ENCODE measurements around the gene RAB7A.
"Not testable (repeated sequence)": the region's sequence is repeated elsewhere in the genome, so short reads cannot be mapped to it uniquely, and the experiment has no call there.

Gene RAB7A

DNA sequence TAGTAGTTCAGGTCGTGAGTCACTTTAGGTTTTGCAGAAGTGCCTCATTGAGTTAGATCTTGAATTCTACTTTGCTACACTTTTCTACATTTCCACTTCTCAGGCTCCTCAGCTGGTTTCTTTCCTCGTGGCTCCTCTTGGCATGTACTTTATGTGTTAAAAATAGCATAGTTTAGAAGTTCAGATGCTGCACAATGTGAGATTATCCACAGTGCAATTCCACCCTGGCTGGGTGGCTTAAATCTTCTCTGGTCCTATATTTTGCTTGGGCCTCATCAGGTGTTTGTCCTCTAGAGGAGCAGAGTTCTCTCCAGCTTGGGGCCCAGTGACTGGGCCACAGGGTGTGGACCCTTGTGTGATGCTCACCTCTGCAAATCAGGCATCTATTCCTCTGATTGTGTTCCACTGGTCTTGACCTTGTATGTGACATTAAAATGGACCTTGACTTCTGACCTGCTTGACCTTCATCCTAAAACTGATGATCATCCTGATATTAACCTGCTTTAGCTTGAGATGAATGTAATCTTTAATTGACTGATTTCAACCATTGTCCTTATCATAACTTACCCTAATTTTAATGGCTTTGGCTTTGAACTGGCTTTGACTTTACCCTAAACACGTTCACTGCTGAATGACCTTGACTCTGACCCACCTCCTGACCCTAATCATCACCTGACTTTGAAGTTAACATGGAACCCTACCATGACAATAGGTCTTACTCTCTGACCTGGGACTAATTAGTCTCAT is 89.5 kb downstream of the RAB7A start:
- DNase-seq (ENCODE audit: low read depth, low spot score) = no peak

DNA sequence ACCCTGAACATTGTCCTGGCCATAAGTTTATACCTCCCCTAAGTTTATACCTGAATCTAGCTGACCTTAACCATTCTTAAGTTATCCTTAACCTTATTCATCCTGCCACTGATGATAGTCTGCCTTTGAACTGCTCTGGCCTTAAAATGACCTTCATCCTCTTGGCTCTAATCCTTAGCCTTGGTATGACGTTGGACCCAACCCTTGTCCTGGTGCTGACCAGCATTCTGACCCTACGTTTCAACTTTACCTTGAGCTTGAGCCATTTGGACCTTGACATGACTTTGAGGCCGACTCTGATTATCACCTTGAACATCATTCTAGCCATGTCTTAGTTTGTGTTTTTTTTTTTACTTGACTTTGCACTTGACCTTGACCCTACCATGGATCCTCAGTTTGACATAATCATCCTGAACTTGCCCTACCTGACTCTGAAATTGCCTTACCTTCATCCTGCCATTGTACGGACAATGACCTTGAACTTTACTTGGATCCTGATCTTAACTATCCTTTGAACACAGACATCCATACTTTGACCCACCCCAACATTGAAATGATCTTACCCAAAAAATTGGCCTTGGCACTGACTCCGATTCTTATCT is 92.3 kb downstream of the RAB7A start:
- DNase-seq (ENCODE audit: low read depth, low spot score) = no peak

DNA sequence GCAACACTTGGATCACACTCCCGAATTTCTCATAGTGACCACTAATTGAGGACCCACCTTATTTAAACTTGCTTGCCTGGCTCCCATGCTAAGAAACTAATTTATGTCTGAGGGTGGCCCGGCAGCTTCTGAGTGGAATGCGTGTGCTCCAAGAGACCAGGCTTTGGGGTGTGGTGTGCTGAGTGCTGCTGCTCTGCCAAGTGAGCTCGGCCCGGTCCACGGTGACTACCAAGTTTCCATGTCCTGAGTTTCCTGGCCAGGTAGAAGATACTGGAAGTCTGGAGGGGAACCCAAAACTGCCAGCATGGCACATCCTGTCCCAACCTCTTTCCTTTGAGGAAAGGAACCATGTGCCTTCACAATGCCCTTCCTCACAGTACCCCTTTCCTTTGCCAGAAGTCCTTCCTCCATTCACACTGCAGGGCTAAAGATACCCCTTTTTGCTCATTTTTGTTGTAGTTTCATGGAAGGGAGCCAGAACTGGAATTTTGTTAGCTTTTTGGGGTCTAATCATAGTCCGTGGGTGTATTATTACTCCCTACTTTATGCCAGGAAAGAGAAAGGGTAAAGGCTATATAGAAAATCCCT is 94.4 kb downstream of the RAB7A start:
- DNase-seq (ENCODE audit: low read depth, low spot score) = no peak

DNA sequence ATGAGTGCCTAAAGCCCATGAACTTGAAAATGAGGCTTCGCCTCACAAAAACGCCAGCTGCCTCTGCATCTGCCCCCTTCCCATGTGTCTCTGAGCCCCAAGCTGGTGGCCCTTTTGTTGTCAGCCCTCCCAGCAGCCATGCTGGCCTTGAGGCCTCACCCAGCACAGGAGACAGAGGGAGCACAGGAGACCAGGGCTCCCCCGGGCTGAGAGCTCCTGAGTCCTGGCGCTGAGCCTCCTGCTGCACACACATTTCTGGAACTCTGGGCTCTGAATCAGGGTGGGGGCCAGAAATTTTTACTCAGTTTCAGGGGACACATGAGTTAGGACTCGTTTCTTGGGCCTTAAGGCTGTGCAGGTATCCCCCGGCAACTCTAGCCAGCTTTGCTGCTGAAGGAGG is 97.0 kb downstream of the RAB7A start:
- DNase-seq (ENCODE audit: low read depth, low spot score) = no peak

DNA sequence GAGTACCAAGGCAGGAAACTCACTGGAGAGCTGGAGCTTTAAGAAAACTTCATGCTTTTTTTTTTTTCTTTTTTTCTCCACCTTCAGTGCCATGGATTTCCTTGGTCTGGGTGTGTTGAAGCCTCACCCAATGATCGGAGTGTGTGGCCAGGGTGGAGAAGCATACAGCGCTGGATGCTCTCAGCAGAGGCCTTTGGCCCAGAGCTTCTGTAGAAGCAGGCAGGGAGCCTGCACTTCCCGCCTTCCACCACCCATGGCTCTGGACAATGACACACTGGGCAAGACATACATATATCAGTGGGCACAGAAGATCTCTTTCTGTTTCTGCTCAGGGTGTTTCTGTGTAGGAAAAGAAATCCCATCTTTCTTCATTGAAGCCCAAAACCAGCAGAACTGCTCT is 97.6 kb downstream of the RAB7A start:
- no peak for DNase-seq (ENCODE audit: low read depth, low spot score)

DNA sequence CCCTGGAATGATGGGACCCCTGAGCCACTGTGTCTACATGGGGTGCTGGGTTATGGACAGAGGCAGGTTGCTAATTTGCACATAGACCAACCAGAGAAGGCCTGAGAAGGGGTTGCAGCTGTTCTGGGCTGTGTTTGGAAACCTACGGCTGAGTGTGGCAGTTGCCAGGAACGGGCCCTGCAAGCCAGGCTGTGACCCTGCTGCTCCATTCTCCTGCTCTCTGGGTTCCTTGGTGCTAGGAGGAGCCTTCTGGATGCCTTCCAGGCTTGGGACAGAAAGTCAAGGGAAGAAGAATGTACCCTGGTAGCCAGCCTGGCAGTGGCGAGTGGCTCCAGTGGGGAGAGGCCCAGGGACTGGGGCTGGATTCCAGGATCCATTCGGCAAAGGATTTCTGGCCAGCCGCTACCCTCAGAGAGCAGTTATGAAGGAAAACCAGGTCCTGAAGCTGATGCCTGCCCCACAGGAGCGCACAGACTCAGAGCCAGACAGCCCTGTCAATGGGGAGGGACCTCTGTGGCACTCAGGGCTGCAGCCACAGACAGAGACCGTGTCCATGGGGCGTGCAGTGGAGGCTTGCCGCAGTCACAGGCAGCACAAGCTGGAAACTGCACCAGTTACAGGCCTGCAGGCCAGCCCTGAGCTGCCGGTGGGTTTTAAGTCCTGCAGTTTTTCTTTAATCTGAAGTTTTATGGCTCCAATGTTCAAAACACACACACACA is 98.3 kb downstream of the RAB7A start:
- DNase-seq (ENCODE audit: low read depth, low spot score) = no peak

DNA sequence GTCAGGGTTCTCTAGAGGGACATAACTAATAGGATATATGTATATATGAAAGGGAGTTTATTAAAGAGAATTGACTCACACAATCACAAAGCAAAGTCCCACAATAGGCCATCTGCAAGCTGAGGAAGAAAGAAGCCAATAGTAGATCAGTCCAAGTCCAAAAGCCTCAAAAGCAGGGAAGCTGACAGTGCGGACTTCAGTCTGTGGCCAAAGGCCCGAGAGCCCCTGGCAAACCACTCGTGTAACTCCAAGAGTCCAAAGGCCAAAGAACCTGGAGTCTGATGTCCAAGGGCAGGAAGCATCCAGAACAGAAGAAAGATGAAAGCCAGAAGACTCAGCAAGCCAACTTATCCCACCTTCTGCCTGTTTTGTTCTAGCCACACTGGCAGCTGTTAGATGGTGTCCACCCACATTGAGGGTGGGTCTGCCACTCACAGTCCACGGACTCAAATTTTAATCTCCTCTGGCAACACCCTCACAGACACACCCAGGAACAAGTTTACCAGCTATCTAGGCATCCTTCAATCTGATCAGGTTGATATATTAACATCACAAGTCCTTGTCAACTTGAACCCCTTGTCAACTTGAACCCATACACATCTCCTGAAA is 99.2 kb downstream of the RAB7A start:
- no peak for DNase-seq (ENCODE audit: low read depth, low spot score)

DNA sequence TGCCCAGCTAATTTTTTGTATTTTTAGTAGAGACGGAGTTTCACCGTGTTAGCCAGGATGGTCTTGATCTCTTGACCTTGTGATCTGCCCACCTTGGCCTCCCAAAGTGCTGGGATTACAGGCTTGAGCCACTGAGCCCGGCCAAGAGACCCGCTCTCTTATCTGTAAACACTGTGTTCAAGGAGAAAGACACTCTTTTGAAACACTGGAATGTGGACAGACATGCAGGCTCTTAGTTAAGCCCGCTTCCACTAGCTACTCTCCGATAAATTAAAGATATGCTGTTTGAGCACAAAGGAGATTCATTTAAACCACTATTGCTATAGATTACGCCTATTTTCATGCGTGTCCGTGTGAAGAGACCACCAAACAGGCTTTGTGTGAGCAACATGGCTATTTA is 103.1 kb downstream of the RAB7A start:
- DNase-seq (ENCODE audit: low read depth, low spot score) = not testable (repeated sequence)

DNA sequence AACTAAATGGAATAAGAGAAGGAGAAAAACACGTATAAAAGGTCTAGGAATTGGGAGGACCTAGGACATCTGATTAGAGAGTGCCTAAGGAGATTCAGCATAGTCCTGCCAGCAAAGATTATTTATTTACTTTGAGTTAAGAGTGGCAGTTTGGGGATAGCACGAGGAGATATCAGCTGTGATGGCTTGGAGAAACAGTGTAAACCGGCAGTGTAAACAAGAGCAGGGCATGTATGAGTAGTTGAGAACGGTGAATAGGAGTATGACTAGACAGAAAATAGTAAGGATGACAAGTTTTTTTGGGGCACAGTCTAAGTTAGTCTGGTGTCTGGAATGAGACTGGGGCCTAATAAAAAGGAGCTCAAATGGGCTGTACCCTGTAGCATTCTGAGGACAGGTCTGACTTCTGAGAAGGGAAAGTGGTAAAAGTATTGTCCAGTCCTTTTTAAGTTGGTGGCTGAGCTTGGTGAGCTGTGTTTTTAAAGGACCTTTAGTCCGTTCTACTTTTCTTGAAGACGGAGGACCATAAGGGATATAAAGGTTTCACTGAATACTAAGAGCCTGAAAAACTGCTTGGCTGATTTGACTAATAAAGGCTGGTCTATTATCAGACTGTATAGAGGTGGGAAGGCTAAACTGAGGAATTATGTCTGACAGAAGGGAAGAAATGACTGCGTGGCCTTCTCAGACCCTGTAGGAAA is 104.1 kb downstream of the RAB7A start:
- DNase-seq (ENCODE audit: low read depth, low spot score) = not testable (repeated sequence)

DNA sequence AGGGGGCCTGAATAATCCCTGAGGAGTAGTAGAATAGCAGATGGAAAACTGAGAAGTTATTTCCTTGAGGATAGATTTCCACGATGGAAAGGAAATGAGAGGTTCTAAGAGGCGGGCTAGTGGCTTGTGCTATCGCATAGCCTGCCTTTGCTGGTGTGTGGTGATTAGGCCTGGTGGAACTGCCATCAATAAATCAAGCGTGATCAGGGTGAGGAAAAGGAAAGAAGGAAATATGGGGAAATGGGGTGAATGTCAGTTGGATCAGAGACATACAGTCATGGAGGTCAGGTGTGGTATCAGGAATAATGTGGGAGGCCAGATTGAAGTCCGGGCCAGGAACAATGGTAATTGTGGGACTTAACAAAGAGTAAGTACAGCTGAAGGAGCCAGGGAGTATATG is 104.8 kb downstream of the RAB7A start:
- DNase-seq (ENCODE audit: low read depth, low spot score) = not testable (repeated sequence)

DNA sequence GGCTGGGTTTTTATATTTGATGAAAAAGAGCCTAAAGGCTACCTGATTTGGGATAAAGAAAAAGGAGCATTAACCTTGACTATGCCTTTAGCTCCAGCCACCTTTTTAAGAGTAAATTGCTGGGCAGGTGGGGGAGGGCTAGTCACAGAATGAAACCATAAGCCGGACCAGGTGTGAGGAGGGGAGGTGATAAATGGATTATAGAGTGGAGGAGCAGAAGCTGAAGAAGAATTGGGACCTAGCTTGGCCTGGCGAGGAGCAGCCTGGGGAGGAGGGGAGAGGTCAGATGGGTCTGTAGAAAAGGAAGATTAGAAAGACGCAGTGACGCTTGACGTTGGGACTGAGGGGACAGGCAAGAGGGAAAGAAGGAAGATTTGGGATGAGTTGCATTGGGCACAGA is 107.0 kb downstream of the RAB7A start:
- not testable (repeated sequence) for DNase-seq (ENCODE audit: low read depth, low spot score)

DNA sequence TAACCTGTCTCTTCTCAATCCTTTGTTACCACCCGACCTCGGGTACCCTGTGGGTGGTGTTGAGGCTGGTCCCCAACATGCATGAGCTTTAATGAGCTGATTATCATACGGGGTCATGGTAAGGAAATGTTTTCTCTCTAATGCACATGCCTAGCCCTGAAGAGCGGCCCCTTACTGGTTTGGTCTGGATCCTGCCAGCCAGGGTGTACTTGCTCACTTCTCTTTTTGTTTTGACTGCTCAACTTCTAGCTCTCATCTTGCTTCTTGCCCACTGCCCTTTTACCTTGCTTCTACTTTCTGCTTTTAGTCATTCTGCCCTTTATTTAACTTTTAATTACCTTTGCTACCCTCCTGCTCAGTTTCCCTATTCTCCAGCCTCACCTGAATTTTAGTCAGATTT is 109.1 kb downstream of the RAB7A start:
- DNase-seq (ENCODE audit: low read depth, low spot score) = no peak

DNA sequence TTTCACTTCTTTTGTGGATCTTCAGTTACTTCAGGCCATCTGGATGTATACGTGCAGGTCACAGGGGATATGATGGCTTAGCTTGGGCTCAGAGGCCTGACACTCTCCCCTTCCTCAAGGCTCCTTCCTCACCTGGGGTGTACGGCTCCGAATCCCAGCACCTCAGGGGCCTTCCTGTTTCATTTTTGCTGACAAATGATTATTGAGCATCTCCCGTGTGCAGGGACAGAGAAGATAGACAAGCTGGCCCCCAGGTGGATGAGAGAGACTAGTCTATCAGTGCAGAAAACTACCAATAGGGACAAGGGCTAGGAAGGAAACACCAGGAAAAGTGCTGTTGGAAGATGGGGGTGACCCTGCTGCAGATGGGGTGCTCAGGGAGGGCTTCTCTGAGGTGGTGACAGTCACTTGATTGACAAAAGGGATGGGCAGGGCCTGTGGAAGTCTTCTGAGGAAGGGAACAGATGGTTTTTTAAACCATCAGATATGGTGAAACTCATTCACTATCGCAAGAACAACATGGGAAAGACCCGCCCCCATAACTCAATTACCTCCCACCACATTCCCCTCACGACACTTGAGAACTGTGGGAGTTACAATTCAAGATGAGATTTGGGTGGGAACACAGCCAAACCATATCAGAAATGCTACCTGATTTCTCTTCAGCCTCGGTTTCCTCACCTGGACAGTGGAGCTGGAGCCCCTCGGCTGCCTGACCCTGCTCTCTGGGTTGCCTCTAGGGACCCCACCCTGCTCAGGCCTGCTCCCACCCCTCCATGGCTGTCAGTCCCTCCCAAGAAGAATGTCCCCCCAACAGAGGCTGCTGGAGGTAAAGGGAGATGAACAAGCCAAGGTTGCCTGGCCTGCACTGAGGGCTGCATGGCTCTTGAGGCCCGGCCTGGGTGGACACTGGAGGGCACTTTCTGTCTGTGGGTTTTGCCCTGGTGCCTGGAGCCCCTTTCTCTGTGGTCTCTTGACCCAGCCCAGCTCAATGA is 116.2 kb downstream of the RAB7A start:
- no peak for DNase-seq (ENCODE audit: low read depth, low spot score)

DNA sequence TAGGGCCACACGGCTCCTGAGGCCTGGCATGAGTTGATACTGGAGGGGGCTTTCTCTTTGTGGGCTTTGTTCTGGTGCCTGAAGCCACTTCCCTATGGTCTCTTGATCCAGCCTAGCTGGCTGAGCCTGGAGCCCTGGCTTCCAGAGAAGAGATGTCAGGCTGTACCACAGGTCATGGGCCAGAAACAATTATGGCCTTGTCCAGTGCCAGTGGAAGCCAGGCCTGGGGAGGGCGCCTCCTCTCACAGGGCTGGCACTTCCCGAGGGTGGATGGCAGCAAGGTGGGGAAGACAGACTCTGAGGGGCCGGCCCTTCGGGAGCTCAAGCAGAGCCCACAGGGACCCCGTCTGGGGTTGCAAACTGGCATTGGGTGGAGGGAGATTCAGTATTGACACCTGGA is 118.5 kb downstream of the RAB7A start:
- no peak for DNase-seq (ENCODE audit: low read depth, low spot score)

DNA sequence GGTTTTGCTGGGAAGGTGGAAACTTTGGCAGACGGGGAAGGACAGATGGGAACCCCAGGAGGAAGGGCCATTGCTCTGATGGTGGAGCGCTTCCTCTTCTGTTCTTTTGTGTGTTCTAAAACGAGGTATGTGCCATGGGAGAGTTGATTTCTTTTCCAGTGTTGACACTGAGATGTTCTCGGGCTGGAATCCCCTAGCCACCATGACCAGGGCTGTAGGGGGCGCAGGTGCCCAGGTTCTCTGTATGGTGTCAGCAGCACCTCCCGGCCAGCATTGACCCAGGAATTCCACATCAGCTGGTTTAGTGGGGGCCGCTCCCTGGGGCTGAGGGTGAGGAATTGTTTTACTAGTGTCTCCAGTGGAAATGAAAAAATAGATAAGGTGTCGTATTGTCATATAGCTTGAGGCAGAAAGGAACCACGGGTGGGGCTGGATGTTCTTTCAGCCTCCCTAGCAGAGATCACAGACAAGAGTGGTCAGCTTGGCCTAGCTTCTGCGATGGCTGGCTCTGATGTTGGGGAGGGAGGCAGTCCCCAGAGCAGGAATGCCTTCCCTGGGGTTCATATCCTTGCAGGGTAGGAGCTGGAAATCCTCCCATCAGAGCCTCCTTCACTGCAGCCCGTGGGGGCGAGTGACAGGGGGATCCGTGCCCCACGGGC is 119.3 kb downstream of the RAB7A start:
- DNase-seq (ENCODE audit: low read depth, low spot score) = no peak

DNA sequence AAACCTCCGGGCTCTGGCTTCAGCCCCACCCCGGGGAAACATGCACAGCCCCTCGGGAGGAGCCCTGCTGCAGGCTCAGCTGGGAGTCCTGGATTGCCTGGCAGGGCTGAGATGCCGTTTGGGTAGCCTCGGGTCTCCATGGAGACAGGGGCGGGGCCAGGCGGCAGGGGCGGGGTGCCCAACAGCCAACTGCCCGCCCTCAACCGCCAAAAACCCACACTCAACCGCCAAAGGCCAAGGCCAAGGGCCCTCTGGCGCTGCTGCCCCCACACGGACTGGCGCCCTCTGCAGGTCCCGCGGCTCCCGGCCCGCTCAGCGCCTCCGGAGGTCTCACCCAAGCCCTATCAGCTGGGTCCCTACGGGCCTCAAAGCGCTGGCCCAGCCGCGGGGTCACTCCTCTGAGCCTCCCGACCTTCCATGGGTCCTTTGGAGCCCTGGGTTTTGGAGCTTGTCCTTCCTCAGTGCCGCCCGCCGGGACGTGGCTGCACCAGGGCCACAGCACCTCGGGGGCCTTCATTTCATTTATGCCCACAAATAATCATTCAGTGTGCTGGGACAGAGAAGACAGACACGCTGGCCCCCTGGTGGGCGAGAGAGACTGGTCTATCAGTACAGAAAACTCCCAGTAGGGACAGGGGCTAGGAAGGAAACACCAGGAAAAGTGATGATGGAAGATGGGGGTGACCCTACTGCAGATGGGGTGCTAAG is 119.9 kb downstream of the RAB7A start:
- peak; percentile 83 for DNase-seq (ENCODE audit: low read depth, low spot score)

DNA sequence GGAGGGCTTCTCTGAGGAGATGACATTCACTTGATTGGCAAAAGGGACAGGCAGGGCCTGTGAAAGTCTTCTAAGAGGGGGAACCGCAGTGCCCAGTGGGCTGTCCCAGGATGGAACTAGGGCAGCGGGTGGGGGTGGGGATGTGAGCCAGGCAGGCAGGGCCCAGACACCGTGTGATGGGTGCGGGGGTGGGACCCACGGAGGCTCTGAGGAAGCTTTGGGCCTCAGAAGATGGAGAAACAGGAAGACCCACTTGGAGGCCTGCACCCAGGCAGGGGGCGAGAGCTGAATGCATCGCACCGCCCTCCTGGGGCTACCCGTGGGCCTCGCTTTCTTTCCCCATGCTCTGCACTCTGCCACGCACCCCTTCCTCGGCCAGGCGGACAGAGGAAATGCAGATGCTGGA is 120.5 kb downstream of the RAB7A start:
- DNase-seq (ENCODE audit: low read depth, low spot score) = no peak

DNA sequence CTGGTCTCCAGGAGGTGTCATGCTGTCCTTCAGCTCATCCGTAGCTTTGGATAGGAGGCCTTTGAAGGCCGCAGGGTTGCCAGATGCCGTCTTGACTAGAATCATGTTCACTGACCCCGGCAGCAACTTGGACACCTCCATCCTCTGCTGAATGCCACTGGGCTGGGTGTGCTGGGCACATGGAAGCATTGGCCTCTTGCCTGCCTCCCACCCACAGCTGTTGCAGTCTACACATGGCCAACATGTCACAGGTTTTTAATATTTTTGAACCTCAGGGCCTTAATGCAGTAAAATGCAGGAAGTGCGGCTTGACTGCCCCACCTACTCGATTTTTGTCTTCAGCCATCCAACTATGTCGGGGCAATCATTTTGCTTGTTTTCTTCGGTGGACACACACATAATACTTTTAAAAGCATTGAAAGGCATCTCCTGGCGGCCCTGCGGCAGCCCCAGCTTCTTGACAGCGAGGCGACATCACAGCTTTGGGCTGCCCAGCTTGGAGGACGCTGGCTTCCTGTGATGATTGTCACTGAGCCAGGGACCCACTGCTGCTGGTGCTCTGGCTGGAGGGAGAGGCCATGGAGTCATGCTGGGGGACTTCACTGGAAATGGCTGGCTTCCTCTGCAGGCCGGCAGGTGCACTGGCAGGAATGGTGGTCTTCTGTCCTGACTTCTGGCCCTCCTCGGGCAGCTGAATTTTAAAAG is 121.8 kb downstream of the RAB7A start:
- DNase-seq (ENCODE audit: low read depth, low spot score) = no peak
